GM23248 (cell line): ENCODE results near the gene MTHFD1.

ENCODE experiments used
- EZH2 ChIP-seq: fragments of 200-600 bp; sonication (generic); IDR thresholded peaks from 2 replicates; pipeline ENCODE4 v1.6.1; 2018; ENCODE audit warnings: antibody characterized with exemption, mild to moderate bottlenecking; ENCODE audit not compliant: insufficient read depth, poor library complexity, severe bottlenecking
- EZH2phosphoT487 ChIP-seq: fragments of 200-600 bp; sonication (generic); IDR thresholded peaks from 2 replicates; pipeline ENCODE4 v1.6.1; 2018; ENCODE audit warnings: antibody characterized with exemption, moderate library complexity, mild to moderate bottlenecking, low read depth; ENCODE audit not compliant: insufficient read depth

DNA sequence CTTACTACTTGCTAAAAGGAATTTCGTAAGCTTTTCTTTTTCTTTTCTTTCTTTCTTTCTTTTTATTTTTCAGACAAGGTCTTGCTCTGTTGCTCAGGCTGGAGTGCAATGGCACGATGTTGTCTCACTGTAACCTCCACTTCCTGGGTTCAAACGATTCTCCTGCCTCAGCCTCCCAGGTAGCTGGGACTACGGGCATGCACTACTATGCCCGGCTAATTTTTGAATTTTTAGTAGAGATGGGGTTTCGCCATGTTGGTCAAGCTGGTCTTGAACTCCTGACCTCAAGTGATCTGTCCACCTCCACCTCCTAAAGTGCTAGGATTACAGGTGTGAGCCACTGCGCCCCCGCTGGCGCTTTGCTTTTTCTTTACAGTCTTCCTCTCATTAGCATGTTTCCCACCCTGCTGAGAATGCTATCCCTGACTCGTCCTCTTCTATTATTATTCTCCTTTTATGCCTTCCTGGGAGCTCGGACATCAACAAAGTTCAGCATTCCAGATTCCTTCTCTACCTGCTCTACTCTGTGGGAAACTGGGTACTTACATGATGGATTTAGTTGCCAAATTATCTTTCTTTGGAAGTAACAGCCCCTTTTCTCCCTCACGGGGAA is 3.1 kb downstream of the MTHFD1 start:
- TF ChIP-seq EZH2phosphoT487, result no peak
- TF ChIP-seq EZH2, result no peak
